GM21825 (cell line): Measurements from ENCODE around the gene MUC2.

Source experiments
- ATAC-seq: cut with Tn5 transposase; IDR thresholded peaks from one replicate; pipeline ENCODE4 v1.9.1; 2021; ENCODE audit warnings: mild to moderate bottlenecking, moderate library complexity; ENCODE audit not compliant: unreplicated experiment

The MUC2 gene

DNA sequence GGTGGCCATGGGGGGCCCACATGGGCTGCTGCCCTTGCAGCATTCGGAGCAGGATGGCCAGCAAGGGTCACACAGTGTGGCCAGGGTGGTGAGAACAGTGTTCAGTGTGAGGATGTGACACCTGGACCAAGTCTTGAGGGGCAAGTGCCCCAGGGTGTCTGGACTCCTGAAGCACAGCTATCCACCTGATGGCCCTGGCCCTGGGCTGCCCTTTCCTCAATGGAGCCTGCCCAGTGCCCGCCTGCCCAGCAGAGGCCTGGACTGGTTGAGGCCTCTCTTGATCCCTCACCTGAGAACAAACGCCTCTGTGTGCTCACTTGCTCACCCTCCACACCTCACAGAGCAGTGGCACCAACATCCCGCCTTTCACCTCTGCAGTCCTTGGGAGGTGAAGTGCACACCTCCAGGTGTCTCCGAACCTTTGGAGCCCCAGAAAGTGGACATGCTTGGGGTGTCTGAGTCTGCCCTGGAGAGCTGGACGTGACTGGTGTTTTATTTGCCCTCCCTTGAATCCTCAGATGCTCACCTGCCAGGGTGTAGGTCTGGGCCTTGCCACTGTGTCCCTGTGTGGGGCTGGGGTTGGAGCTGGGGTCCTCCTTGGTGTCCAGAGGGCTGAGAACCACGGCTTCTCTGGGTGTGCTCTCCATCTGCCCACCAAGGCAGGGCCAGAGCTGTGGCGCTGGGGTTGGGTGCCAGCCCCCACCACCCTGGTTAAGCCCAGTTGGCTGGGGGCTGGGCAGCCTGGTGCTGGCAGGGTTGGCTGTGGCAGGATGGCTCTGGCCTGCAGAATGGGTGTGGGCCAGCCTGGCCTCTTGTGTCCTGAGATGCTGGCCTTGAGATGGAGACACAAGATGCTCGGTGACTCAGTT is 3.8 kb upstream of the MUC2 start:
- ATAC-seq, result no peak

DNA sequence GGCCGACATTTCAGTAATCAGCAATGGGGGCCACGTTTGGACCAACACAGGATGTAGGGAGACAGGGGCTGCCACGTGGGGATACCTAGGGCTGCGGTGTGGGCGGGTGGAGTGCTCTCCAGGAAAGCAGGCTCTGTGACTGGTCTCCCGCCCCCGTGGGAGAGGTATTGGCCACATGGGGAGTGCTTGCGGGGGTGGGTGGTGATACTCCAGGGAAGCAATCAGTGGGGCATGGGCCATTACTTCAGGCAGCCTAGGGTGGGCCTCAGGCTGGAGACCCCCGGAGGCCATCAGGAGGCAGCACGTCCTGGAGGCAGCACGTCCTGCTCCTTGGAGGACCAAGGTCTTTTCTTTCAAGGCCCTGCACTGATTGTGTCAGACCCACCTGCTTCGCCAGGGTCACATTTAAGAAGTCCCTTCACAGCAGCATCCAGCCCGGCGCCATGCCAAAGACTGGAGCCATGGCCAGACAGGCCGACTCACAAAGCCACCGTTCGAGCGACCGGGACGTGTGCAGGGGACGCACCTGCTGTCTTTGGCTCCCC is 3.0 kb upstream of the MUC2 start:
- ATAC-seq, result no peak

DNA sequence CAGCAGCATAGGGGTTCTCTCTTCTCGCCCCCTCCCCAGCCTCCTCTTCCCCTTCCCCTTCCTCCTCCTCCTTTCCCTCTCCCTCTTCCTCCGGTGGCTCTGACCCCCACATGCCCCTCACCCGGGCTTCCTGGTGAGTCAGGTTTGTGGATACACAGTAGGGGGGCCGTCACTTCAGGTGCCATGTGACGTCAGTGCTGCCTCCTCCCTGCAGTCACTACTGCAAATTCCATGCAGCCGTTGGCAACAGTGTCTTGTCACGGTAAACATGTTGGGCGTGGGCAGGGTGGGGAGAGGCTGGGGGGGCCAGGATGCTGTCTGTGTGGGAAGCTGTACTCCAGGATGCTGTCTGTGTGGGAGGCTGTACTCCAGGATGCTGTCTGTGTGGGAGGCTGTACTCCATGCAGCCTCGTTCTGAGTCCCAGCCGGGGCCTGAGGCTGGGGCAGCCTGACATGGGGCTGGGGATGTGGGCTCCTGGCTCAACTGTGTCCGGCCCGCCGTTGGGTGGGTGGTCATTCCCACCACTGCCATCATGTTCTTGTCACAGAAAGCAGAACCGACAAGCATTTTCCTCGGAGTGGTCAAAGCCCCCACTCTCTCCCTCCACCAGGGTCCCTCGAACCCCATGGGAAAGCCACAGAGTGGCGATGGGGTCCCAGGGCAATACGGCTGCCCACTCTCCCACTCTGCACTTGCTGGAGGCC is 2.4 kb upstream of the MUC2 start:
- no peak for ATAC-seq

DNA sequence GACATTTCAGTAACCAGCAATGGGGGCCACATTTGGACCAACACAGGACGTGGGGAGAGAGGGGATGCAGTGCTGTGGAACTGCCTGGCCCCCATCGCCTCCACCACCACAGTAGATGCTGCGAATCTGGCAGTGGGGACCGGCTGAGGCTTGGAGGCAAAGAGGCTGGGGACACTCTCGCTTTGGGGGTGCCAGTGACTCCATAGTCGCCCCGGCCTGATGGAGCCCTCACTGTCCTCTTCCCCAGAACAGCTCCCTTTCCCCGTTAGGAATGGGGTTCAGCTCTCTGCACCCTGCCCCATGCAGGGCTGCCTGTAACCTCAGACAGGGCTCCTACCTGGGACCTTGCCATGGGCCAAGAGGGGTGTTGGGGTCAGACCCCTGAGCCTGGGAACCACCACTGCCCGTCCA is 1.8 kb upstream of the MUC2 start:
- no peak for ATAC-seq

DNA sequence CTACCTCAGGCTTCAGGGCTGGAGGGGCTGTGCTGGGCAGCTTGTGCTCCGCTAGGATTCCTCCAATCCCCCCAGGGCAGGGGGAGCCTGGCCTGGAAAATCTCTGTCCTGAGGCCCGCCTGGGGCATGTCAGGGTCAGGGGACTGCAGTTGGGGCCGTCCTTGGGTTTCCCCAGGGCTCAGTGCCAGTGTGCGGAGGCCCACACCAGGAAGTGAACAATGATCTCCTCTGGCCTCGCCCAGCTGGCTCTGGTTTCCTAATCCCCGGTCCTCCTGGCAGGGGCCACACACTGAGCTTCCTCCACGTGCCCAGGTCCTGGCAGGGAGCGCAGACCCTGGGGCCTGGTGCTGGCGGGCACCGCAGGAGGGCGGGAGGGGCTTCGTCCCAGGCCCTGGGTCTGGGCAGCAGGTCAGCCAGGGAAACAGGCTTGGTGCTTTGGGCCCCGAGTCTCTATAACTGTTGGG is 1.4 kb upstream of the MUC2 start:
- ATAC-seq, result no peak

DNA sequence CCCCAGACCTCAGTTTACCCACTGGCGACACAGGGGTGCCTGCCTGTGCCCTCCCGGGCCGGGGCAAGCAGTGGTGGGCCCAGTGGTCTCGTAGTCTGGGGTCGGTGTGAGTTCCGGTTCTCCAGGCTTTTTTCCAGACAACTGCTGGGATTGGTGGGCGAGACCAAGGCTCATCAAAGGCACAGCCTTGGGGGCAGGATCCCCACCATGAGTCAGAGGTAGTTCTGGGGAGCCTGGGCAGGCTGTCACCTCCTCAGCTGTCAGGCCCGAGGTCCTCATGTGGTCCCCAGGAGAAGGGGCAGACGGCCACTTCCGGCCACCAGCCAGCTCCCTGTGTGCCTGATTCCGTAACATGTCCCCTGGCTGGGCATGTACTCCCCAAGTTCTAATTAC is 827 bp upstream of the MUC2 start:
- no peak for ATAC-seq

DNA sequence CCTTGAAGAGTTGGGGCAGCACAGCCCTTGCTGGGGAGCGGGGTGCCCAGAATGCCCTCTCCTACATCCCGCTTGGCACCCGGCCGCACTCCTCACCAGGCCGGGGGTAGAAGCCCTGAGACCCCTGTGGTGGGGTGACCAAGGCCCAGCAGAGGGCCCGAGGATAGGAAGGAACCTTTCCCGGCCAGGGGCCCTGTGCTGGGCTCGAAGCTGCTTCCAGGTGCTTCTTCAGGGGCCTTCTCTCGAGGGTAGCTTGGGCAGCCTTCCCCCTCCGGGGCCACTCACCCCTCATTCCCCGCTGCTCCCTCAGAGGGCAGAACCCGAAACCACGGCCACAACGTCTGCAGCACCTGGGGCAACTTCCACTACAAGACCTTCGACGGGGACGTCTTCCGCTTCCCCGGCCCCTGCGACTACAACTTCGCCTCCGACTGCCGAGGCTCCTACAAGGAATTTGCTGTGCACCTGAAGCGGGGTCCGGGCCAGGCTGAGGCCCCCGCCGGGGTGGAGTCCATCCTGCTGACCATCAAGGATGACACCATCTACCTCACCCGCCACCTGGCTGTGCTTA is 752 bp downstream of the MUC2 start:
- no peak for ATAC-seq

DNA sequence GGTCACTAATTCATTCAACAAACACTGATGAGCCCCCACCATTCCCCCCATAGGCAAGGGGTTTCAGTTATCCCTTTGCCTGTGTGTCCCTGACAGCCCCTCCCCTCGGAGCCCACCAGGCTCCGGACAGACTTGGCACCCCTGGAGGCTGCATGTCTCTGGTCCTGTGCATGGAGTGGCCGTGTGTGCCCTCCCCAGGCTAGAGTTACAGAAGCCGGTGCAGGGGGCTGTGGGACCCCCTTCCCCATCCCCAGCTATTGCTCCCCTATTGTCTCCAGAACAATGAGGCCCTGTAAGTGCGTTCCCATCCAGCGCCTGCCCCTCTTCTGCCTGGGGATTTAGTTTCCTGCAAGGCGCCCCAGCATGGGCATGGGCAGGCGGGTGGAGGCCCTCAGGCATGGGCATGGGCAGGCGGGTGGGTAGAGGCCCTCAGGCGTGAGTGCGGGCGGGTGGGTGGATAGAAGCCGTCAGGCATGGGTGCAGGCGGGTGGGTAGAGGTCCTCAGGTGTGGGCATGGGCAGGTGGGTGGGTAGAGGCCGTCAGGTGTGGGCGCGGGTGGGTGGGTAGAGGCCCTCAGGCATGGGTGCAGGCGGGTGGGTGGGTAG is 1.5 kb downstream of the MUC2 start:
- no peak for ATAC-seq

DNA sequence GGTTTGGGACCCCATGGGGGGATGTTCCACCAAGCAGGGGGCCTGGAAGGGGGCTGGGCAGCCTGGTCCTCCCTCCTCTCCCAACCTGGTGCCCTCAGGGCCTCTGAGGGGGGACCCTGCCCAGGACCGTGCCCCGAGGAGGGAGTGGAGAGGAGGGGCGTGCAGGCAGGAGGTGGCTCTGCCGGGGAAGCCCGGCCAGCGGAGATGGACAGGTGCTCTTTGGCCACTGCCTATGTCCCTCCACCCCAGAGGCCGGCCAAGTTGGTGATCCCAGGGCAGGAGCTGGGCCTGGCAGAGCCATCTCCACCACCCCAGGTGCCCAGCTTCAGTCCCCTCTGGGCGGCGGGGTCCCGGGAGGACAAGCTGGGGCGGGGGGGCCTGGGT is 2.4 kb downstream of the MUC2 start:
- ATAC-seq, result no peak

DNA sequence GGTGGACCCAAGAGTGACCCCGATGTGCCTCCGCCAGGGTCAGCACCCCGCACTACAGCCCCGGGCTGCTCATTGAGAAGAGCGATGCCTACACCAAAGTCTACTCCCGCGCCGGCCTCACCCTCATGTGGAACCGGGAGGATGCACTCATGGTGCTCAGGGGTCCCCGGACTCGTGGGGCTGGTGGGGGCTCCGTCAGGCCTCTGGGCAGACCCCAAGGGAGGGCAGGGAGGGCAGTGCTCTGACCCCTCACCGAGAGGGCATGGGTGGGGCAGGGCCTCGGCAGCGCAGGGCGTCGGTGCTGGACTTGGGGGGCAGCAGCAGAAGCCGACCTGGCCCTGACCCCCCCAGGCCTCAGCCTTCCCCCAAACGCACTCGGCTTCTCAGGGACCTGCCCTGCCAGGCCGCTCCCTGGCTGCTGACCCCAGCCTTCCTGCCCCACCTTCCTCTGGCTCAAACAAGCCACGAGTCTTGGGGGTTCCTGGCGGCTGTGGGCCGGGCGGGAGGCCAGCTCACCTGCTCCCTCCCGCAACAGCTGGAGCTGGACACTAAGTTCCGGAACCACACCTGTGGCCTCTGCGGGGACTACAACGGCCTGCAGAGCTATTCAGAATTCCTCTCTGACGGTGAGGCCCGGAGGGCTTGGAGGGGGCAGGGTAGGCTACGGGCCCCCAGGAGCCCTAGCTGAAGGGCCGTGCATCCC is 2.9 kb downstream of the MUC2 start:
- no peak for ATAC-seq

DNA sequence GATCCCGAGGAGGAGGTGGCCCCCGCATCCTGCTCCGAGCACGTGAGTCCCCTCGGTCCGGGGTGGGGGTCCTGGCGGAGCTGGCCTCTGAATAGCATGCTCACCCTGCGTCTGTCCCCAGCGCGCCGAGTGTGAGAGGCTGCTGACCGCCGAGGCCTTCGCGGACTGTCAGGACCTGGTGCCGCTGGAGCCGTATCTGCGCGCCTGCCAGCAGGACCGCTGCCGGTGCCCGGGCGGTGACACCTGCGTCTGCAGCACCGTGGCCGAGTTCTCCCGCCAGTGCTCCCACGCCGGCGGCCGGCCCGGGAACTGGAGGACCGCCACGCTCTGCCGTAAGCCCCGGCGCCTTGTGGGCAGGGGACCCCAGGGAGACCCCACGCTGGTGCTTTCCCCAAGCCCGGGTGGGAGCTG is 3.5 kb downstream of the MUC2 start:
- no peak for ATAC-seq

DNA sequence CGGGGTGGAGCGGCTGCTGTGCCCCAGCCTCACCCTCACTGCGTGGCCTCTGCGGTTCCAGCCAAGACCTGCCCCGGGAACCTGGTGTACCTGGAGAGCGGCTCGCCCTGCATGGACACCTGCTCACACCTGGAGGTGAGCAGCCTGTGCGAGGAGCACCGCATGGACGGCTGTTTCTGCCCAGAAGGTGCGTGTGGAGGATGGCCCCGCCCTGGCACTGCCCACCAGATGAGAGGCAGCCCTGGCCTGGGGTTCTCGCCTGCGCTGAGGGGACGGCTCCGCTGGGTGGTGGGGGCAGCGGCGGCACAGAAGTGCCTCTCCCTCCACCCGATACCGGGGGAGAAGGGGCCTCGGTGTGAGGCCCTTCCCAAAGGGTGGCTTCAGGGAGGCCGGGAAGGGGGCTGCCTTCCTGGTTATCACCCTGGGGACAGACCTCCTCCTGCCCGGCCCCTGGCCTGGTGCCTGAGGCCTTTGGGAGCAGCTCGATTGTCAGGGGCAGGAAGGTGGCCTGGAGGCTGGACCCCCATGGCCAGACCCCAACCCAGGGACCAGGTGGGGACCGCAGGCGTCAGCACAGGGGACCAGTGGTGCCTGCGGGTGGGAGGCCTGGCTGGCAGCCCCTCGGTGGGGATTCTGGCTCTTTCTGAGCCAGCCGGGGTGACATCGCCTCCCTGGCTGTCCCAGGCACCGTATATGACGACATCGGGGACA is 7.1 kb downstream of the MUC2 start:
- ATAC-seq, result no peak

DNA sequence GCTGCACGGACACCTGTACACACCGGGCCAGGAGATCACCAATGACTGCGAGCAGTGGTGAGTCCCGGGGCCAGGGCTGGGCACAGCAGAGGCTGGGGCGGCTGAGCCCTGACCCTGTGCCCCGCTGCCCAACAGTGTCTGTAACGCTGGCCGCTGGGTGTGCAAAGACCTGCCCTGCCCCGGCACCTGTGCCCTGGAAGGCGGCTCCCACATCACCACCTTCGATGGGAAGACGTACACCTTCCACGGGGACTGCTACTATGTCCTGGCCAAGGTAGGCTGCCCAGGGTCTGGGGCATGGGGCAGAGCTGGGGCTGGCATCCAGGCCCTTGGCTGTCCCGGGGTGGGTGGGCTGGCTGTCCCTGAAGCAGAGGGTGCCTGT is 7.7 kb downstream of the MUC2 start:
- no peak for ATAC-seq

DNA sequence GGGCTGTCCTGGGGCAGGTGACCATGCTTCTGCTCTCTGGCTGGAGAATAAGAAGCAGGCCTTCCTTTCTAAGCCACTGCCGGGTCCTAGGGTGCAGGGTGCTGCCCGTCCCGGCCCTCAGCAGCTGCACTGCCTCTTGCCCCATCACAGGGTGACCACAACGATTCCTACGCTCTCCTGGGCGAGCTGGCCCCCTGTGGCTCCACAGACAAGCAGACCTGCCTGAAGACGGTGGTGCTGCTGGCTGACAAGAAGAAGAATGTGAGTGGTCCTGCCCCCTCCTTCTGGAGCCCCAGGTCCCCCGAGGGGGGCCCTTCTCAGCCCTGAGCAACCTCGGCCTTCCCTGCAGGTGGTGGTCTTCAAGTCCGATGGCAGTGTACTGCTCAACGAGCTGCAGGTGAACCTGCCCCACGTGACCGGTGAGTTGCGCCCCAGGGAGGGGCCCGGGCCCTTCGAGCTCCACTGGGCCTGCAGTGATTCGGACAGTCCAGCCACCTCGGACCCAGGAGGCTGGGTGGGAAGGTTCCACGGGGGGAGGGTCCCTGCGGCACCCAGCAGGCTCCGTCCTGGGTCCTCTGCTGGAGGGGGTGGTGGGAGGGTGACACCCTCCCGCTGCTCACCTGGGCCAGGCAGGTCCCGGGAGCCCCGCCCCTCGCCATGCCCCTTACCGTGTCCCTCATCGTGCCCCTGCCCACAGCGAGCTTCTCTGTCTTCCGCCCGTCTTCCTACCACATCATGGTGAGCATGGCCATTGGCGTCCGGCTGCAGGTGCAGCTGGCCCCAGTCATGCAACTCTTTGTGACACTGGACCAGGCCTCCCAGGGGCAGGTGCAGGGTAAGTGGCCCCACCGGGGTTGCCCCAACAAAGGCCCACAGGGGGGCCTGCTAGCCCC is 8.3 kb downstream of the MUC2 start:
- ATAC-seq, result no peak

DNA sequence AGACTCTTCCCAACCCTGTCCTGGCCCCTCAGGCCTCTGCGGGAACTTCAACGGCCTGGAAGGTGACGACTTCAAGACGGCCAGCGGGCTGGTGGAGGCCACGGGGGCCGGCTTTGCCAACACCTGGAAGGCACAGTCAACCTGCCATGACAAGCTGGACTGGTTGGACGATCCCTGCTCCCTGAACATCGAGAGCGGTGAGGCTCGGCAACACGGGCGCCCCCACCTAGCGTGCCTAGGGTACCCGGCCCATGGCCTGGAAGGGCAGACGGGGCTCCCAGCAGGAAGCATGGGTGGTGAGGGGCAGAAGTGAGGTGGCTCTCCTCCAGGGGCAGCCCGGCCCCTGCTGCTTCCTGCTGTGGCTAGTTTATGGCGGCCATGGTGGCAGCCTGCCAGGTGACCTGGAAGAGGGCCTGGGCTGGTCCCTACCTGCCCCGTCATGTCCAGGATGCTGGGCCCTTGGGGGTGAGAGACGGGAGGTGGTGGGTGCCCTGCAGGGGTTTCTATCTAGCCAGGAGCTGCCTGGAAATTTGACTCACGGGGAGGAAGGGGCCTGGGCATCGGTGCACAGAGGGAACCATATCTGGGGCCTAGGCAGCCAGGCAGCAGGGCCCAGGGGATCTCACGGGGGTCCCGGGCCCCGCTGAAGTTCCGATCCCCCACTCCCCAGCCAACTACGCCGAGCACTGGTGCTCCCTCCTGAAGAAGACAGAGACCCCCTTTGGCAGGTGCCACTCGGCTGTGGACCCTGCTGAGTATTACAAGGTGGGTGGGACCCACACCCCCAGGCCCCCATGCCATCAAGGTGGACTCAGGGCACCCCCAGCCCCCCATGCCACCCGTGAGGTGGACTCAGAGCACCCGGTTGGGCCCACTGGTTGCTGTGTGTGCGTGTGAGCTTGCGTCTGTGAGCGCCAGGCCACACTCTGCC is 9.2 kb downstream of the MUC2 start:
- no peak for ATAC-seq

DNA sequence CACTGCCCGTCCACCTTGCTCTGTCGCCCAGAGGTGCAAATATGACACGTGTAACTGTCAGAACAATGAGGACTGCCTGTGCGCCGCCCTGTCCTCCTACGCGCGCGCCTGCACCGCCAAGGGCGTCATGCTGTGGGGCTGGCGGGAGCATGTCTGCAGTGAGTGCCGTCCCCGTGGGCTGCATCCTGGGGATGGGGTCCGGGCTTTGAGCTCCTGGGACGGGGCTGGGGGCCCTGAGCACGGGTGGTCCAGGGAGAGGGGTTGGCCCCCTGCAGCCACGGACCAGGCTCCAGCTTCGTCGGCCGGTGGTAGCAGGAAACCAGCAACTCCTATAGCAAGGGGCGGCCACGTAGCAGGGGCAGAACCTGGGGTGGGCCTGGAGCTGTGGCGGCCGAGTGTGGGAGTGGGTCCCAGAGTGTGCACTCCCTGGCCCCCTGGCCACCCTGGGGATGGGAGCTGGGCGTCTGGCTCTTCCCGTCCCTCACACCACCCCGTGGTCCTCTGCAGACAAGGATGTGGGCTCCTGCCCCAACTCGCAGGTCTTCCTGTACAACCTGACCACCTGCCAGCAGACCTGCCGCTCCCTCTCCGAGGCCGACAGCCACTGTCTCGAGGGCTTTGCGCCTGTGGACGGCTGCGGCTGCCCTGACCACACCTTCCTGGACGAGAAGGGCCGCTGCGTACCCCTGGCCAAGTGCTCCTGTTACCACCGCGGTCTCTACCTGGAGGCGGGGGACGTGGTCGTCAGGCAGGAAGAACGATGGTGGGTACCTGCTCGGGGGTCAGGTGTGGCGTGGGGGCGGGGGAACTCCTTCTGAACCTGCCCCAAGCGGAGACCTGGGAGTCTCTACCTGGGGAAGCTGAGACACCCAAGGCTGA is 10.1 kb downstream of the MUC2 start:
- no peak for ATAC-seq
